22Rv1 (cell line): ENCODE results near the gene EXOC4.

Source experiments
- H3K27ac ChIP-seq: fragments of 450-650 bp; 2 replicates; pipeline ENCODE4 v1.5.1; 2017
- ZFX ChIP-seq: fragments of 450-650 bp; IDR thresholded peaks from 2 replicates; pipeline ENCODE4 v1.6.1; 2017; ENCODE audit warnings: antibody characterized with exemption, borderline replicate concordance
- TF ChIP-seq, protein P1 (sequence below): fragments of 450-650 bp; IDR thresholded peaks from 2 replicates; pipeline ENCODE4 v1.5.1; 2017; ENCODE audit warnings: mild to moderate bottlenecking

Gene EXOC4

DNA sequence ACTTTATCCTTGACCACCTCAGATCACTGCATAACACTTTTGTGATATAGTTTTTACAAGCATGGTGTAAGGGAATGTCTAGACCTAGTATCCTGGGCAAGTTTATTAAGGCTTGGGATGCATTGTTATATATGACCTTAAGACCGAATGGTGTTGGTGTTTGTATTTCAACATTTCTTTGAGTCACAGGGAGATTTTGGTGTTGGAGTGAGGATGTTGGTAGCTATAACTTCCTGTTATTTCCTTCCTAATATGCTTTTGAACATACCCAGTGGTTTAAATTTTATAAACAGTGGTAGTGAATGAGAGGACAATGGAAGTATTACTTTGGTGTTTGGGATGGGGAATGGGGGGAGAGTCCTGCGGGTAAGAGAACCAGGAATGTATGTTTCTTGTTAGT is 2.6 kb downstream of the EXOC4 start:
- TF ChIP-seq, protein P1, sequence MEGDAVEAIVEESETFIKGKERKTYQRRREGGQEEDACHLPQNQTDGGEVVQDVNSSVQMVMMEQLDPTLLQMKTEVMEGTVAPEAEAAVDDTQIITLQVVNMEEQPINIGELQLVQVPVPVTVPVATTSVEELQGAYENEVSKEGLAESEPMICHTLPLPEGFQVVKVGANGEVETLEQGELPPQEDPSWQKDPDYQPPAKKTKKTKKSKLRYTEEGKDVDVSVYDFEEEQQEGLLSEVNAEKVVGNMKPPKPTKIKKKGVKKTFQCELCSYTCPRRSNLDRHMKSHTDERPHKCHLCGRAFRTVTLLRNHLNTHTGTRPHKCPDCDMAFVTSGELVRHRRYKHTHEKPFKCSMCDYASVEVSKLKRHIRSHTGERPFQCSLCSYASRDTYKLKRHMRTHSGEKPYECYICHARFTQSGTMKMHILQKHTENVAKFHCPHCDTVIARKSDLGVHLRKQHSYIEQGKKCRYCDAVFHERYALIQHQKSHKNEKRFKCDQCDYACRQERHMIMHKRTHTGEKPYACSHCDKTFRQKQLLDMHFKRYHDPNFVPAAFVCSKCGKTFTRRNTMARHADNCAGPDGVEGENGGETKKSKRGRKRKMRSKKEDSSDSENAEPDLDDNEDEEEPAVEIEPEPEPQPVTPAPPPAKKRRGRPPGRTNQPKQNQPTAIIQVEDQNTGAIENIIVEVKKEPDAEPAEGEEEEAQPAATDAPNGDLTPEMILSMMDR = no peak
- no peak for TF ChIP-seq ZFX
- H3K27ac ChIP-seq = no peak overlapping the region

DNA sequence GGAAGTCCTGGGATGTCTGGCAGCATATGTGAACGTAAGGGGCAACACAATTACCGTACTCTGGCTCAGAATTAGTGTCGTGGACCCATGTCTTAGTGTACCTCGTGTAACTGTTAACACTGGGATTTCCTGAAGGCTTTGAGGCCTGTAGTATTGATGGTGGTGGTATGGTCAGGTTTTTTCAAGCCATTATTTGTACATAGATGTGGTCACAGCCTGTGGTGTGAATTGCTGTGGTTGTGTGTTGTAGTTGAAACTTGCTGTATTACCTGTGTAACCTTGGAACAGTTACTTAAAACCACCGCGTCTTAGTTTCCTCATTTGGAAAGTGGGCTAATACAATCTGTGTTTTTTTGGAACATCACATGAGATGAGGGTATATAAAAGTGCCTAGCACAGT is 5.3 kb downstream of the EXOC4 start:
- TF ChIP-seq, protein P1 = no peak
- no peak for TF ChIP-seq ZFX
- no peak overlapping the region for H3K27ac ChIP-seq

DNA sequence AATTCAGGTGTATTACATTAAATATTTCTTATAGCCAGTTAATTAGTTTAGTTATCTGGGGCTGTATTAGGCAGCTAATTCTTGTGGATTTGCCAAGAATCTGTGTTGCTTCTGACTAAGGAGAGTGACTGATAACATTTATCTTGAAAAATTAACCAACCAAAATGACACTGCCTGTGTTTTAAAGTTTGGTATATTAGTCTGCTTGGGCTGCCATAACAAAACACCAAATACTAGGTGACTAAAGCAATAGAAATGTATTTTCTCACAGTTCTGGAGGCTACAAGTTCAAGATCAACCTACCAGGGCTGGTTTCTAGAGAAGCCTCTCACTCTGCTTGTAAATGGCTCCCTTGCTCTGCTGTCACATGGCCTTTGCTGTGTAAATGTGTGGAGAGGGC is 12.9 kb downstream of the EXOC4 start:
- H3K27ac ChIP-seq = no peak overlapping the region
- TF ChIP-seq ZFX = no peak
- TF ChIP-seq, protein P1 = no peak

DNA sequence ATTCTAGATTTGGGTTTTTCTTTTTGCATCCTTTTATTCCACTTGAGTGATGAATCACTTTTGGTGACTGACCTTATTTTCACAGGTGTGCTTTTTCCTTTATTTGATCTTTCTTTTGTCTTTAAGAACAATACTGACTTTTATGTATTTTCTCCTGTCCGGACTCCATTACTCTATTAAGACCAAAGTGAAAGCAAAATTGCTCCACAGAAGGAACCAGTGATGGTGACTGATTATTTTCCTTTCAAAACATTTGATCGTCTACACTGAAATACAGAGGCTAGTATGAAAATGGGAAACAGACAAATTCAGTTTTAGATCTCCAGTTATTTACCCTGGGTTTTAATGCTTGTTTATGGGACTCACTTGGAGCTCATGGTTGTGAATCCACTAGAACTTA is 15.5 kb downstream of the EXOC4 start:
- TF ChIP-seq, protein P1 = no peak
- TF ChIP-seq ZFX = no peak
- no peak overlapping the region for H3K27ac ChIP-seq

DNA sequence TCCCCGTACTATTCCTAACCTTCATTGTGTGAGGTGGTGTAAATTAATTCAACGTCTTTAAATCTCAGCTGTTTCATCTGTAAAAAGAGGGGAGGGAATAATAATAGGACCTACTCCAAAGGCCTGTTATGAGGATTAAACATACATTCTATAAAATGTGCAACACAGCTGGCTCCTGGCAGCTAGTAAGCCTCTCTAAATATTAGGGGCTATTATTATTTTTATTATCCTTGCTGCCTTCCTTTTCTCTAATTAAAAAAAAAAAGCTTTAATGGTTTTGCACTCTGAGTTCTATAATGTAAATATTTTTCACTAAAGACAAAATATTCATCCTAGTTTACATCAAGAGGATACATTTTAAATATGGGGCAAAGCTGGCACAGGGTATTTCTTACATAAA is 19.5 kb downstream of the EXOC4 start:
- TF ChIP-seq, protein P1 = no peak
- H3K27ac ChIP-seq = no peak overlapping the region

DNA sequence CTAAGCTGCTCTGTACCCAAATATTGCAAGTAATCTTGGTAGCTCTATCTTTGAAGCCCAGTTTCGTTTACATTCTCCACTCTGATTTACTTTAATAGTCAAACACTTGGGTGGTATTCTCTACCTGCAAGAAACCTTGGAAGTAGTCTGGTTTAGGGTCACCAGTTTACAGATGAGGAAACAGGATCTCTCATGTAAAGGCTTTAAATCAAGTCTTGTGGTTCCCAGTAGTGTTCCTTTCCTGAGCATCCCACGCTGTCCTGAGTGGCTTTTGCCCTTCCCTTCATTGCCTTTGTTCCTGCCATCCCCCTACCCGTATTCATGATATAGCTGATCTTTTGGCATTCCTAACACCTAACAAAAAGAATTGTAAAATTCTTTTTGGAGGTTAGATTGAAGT is 20.3 kb downstream of the EXOC4 start:
- TF ChIP-seq, protein P1 = no peak
- no peak for TF ChIP-seq ZFX

DNA sequence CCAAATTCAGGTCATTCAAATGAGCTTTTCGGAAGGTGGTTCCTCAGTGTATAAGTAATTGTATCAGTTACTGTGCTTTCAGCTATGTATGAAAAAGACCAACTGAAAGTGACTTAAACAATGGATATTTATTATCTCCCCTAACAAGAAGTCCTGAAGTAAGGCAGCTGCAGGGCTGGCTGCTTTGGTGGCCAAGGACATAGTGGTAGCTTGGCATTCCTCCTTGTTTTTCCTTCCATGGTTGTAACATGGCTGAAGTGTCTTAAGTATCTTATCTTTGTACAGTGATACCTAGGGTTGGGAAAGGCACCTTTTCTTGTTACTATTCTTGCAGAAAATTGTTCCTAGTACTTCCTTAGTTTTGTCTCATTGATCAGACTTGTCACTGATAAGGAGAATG is 21.4 kb downstream of the EXOC4 start:
- TF ChIP-seq, protein P1 = no peak
- TF ChIP-seq ZFX = no peak

More for the DNA sequence above, 20.3 kb downstream of the EXOC4 start:
- no peak overlapping the region for H3K27ac ChIP-seq

More for the DNA sequence above, 21.4 kb downstream of the EXOC4 start:
- H3K27ac ChIP-seq = no peak overlapping the region
